GM12878 (cell line): ENCODE data around the gene PLXNA2. TPM values are rescaled to one million over a fixed set of nuclear protein-coding genes. Genes with fewer than 3 reads are reported as not detected.

Experiments
- ATAC-seq: fragments of 200-7000 bp; cut with Tn5 transposase; 3 replicates; pipeline ENCODE4 v1.9.1; 2020; ENCODE audit warnings: mild to moderate bottlenecking, moderate library complexity
- BruUV-seq: library from RNA; stranded (reverse); fragments of 400-500 nt; replicated peaks from 2 replicates; lab custom pipeline; 2021; lab: Mats Ljungman, UMichigan
- CTCF ChIA-PET: fragments of 300-600 bp; sonication (Branson Sonifier 250); formaldehyde crosslinking; extraction: SDS; loops from one replicate; lab custom pipeline; 2021; ENCODE audit warnings: inconsistent platforms; lab: Yijun Ruan, JAX
- POLR2A ChIA-PET: fragments of 350-600 bp; formaldehyde crosslinking; extraction: SDS; loops from one replicate; lab custom pipeline; 2021; ENCODE audit warnings: inconsistent platforms; lab: Charles Lee
- RAD21 ChIA-PET: fragments of 300-600 bp; sonication (Branson Sonifier 250); formaldehyde crosslinking; loops from one replicate; lab custom pipeline; 2023; ENCODE audit warnings: antibody characterized with exemption; ENCODE audit not compliant: unreplicated experiment; lab: Charles Lee
- SMC1A ChIA-PET: fragments of 300-600 bp; sonication (Branson Sonifier 250); formaldehyde crosslinking; loops from one replicate; lab custom pipeline; 2023; ENCODE audit not compliant: unreplicated experiment, uncharacterized antibody; lab: Charles Lee
- DNase-seq: peaks from one replicate; pipeline ENCODE4 v3.0.0-alpha.2; 2011; ENCODE audit warnings: low read depth, low spot score
- FAIRE-seq: peaks from 3 replicates; lab custom pipeline; 2011; peaks lifted over from hg19 to GRCh38; lab: Jason Lieb, UNC
- H2AFZ ChIP-seq: 2 replicates; pipeline ENCODE4 v1.6.0; 2011; ENCODE audit warnings: low read depth, low read length, control low read depth; ENCODE audit not compliant: control insufficient read depth
- H3K27ac ChIP-seq: 2 replicates; pipeline ENCODE4 v1.5.1; 2011; ENCODE audit warnings: control low read depth; ENCODE audit not compliant: control insufficient read depth, insufficient read depth
- H3K27me3 ChIP-seq, 2 experiments: replicated peaks in 1 of 2; 2 replicates each; pipeline versions ENCODE4 v1.6.0 to v1.6.1; 2011; ENCODE audit warnings: low read length in 1 of 2; ENCODE audit not compliant: control insufficient read depth in 2 of 2, insufficient read depth in 2 of 2
- H3K36me3 ChIP-seq, 2 experiments: 2 replicates each; pipeline ENCODE4 v1.5.1; 2011; ENCODE audit warnings: low read length in 1 of 2; ENCODE audit not compliant: control insufficient read depth in 2 of 2, insufficient read depth in 2 of 2
- H3K4me1 ChIP-seq: 2 replicates; pipeline ENCODE4 v1.6.1; 2011; ENCODE audit warnings: mild to moderate bottlenecking, low read length, moderate library complexity, mixed read lengths; ENCODE audit not compliant: control insufficient read depth, insufficient read depth
- H3K4me2 ChIP-seq: 2 replicates; pipeline ENCODE4 v1.6.0; 2011; ENCODE audit warnings: control low read depth; ENCODE audit not compliant: control insufficient read depth, insufficient read depth
- H3K4me3 ChIP-seq: fragments of 200-600 bp; sonication (generic); 2 replicates; pipeline ENCODE4 v1.5.1; 2016
- H3K79me2 ChIP-seq: 2 replicates; pipeline ENCODE4 v1.6.0; 2011; ENCODE audit warnings: low read length; ENCODE audit not compliant: control insufficient read depth, insufficient read depth
- H3K9ac ChIP-seq: 2 replicates; pipeline ENCODE4 v1.8.0; 2011; ENCODE audit warnings: low read length, control low read depth, mixed read lengths; ENCODE audit not compliant: control insufficient read depth, insufficient read depth
- H3K9me3 ChIP-seq: replicated peaks from 3 replicates; pipeline ENCODE4 v1.5.1; 2011; ENCODE audit warnings: mild to moderate bottlenecking, low read length; ENCODE audit not compliant: control insufficient read depth, insufficient read depth
- H4K20me1 ChIP-seq: 2 replicates; pipeline ENCODE4 v1.6.0; 2011; ENCODE audit not compliant: control insufficient read depth, insufficient read depth
- BACH1 ChIP-seq: fragments of 450-650 bp; IDR thresholded peaks from 2 replicates; pipeline ENCODE4 v1.6.1; 2017; ENCODE audit warnings: mild to moderate bottlenecking, borderline replicate concordance
- CBX5 ChIP-seq: sonication (generic); IDR thresholded peaks from 2 replicates; pipeline ENCODE4 v1.6.1; 2016; ENCODE audit warnings: low read depth, moderate library complexity, mild to moderate bottlenecking, inconsistent platforms
- CHD4 ChIP-seq: fragments of 200-600 bp; sonication (generic); IDR thresholded peaks from 2 replicates; pipeline ENCODE4 v1.6.1; 2016; ENCODE audit warnings: mild to moderate bottlenecking
- HDAC2 ChIP-seq: fragments of 200-600 bp; sonication (generic); IDR thresholded peaks from 2 replicates; pipeline ENCODE4 v1.6.1; 2017
- IKZF1 ChIP-seq: fragments of 450-650 bp; conservative IDR thresholded peaks from 2 replicates; pipeline ENCODE4 v1.6.1; 2017; ENCODE audit warnings: antibody characterized with exemption, mild to moderate bottlenecking
- MTA2 ChIP-seq: fragments of 450-650 bp; IDR thresholded peaks from 2 replicates; pipeline ENCODE4 v1.6.1; 2016; ENCODE audit warnings: low read depth, mild to moderate bottlenecking, moderate library complexity
- MXI1 ChIP-seq: fragments of 150-350 bp; IDR thresholded peaks from 2 replicates; pipeline ENCODE4 v1.6.1; 2011; ENCODE audit warnings: low read depth, mild to moderate bottlenecking, inconsistent platforms, low read length, improper control_type of control experiment
- NKRF ChIP-seq: fragments of 450-650 bp; conservative IDR thresholded peaks from 2 replicates; pipeline ENCODE4 v1.6.1; 2017; ENCODE audit warnings: mild to moderate bottlenecking, moderate library complexity
- NRF1 ChIP-seq: conservative IDR thresholded peaks from 2 replicates; pipeline ENCODE4 v1.6.1; 2011; ENCODE audit warnings: mild to moderate bottlenecking, low read depth, low read length, improper control_type of control experiment
- RAD21 ChIP-seq: IDR thresholded peaks from 2 replicates; pipeline ENCODE4 v1.6.1; 2011; ENCODE audit warnings: mild to moderate bottlenecking, low read depth, low read length, moderate library complexity; ENCODE audit not compliant: insufficient read depth
- RBBP5 ChIP-seq: fragments of 200-600 bp; sonication (generic); conservative IDR thresholded peaks from 2 replicates; pipeline ENCODE4 v1.6.1; 2016
- RELB ChIP-seq: fragments of 450-650 bp; IDR thresholded peaks from 2 replicates; pipeline ENCODE4 v1.6.1; 2017; ENCODE audit warnings: low read depth, mild to moderate bottlenecking, moderate library complexity
- SMAD5 ChIP-seq: IDR thresholded peaks from 2 replicates; pipeline ENCODE4 v1.6.1; 2016; ENCODE audit warnings: antibody characterized with exemption, low read depth
- SREBF2 ChIP-seq: IDR thresholded peaks from 2 replicates; pipeline ENCODE4 v1.6.1; 2012; ENCODE audit warnings: mild to moderate bottlenecking, low read length
- ZNF274 ChIP-seq: IDR thresholded peaks from one replicate; pipeline ENCODE4 v1.8.0; 2011; ENCODE audit not compliant: insufficient read length, insufficient read depth
- WGBS: methylation state at CpG from one replicate; pipeline ENCODE4 v1.1.6; 2016; ENCODE audit warnings: low lambda C conversion rate; ENCODE audit not compliant: insufficient replicate concordance, insufficient coverage; ENCODE audit errors: missing lambda C conversion rate; 5-methylcytosine and 5-hydroxymethylcytosine counted together
- in situ Hi-C: fragments of 300-500 bp; cut with MboI; formaldehyde crosslinking; loops from 9 replicates; pipeline ENCODE4 v1.14.3; 2018; ENCODE audit warnings: mixed read lengths
- intact Hi-C: fragments of 100-400 bp; cut with micrococcal nuclease; formaldehyde crosslinking; loops from one replicate; pipeline ENCODE4 v1.14.2; 2022; ENCODE audit not compliant: unreplicated experiment
- polyA plus RNA-seq, 11 experiments: library from polyadenylated mRNA; depleted of rRNA in 4 of 11; unstranded in 6 of 11; stranded (reverse) in 5 of 11; fragments of >200 nt; fragmentation: Nextera tagmentation in 4 of 11; fragmentation: Illumina TruSeq in 1 of 11; extraction: Ambion mirVana in 4 of 11; extraction: Trizol in 1 of 11; gene quantifications; 1 replicate in 1 of 11; 2 replicates in 10 of 11; pipeline versions ENCODE4 v1.2.1 to v1.2.3, GENCODE V29; 2011 to 2016; ENCODE audit warnings: inconsistent platforms in 2 of 11, missing spikeins in 2 of 11, low read depth in 1 of 11
- total RNA-seq, 4 experiments: library from RNA; depleted of rRNA in 3 of 4; stranded (reverse); fragments of >200 nt in 3 of 4; fragmentation: Illumina TruSeq in 1 of 4; extraction: Trizol in 1 of 4; gene quantifications; 2 replicates each; pipeline versions ENCODE4 v1.2.1 to v1.2.3, GENCODE V29; 2013 to 2021
- TF ChIP-seq, protein P1 (sequence below): fragments of 450-650 bp; IDR thresholded peaks from 2 replicates; pipeline ENCODE4 v1.6.1; 2017; ENCODE audit warnings: mild to moderate bottlenecking, low read depth, inconsistent platforms; ENCODE audit not compliant: poor library complexity, severe bottlenecking
- TF ChIP-seq, protein P2 (sequence below): fragments of 450-650 bp; formaldehyde crosslinking; IDR thresholded peaks from 2 replicates; pipeline ENCODE4 v1.5.0; 2022; ENCODE audit warnings: mild to moderate bottlenecking, missing genetic modification characterization

Gene PLXNA2
- total and polyA plus RNA-seq, 10 of the 15 experiments (the other 5 are each of a cell fraction or from before 2014, with no cell fraction given) = under 0.01 to 0.08 (median 0.07) TPM; not detected in 4

DNA sequence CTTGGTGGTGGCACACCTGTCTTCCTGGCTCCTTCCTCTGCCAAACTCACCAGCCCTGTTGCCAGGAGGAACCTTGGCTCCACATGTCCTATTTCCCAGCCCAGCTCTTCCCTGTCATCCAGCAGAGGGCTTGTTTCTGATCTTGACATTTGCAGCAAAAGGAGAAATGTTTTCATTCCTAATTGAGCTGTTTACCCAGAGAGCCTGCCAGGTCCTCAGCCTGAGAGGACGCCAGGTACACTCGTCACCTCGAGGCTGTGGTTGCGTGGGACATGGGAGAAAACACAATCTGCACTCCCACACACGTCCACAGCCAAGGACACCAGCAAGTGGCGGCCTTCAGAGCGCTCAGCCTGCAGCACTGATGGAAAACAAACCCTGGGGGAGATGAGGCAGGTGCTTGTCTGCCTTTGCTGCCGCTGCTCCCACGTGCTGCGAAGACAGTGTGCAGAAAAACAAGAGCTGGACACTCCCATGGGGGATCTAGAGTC is 200.4 kb downstream of the PLXNA2 start:
- 20% methylated on average over 10 of the region's 10 CpGs for WGBS
- no TSS peak for BruUV-seq
- no peak overlapping the region for H3K4me3 ChIP-seq
- no peak overlapping the region for H3K9ac ChIP-seq
- RAD21 ChIA-PET = no interaction called here
- H3K79me2 ChIP-seq = no peaks in the 10 kb centered on the region
- CTCF ChIA-PET = interaction anchor here (0.9 to 2.7 kb wide), 3 partner anchors 12 to 201 kb away, joined by 3 to 12 read pairs (median 3); no protein-coding TSS in a partner anchor
- H3K4me1 ChIP-seq = no peaks in the 10 kb centered on the region
- ATAC-seq = no peak
- intact Hi-C loops (no loop called here), in situ Hi-C loops (no loop called here)
- H4K20me1 ChIP-seq = no peaks in the 10 kb centered on the region
- no peaks in the 10 kb centered on the region for H3K36me3 ChIP-seq
- H3K27me3 ChIP-seq = no peaks in the 10 kb centered on the region; a peak in 2 of 4 replicates
- H3K9me3 ChIP-seq = no peaks in the 10 kb centered on the region
- H2AFZ ChIP-seq = no peak overlapping the region
- no peak for FAIRE-seq
- TF ChIP-seq NKRF = no peak
- TF ChIP-seq, protein P1, sequence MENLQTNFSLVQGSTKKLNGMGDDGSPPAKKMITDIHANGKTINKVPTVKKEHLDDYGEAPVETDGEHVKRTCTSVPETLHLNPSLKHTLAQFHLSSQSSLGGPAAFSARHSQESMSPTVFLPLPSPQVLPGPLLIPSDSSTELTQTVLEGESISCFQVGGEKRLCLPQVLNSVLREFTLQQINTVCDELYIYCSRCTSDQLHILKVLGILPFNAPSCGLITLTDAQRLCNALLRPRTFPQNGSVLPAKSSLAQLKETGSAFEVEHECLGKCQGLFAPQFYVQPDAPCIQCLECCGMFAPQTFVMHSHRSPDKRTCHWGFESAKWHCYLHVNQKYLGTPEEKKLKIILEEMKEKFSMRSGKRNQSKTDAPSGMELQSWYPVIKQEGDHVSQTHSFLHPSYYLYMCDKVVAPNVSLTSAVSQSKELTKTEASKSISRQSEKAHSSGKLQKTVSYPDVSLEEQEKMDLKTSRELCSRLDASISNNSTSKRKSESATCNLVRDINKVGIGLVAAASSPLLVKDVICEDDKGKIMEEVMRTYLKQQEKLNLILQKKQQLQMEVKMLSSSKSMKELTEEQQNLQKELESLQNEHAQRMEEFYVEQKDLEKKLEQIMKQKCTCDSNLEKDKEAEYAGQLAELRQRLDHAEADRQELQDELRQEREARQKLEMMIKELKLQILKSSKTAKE = no peak
- no peak for TF ChIP-seq MTA2
- TF ChIP-seq RBBP5 = no peak
- no peak for TF ChIP-seq HDAC2
- TF ChIP-seq CBX5 = no peak
- no peak for TF ChIP-seq RAD21
- TF ChIP-seq, protein P2, sequence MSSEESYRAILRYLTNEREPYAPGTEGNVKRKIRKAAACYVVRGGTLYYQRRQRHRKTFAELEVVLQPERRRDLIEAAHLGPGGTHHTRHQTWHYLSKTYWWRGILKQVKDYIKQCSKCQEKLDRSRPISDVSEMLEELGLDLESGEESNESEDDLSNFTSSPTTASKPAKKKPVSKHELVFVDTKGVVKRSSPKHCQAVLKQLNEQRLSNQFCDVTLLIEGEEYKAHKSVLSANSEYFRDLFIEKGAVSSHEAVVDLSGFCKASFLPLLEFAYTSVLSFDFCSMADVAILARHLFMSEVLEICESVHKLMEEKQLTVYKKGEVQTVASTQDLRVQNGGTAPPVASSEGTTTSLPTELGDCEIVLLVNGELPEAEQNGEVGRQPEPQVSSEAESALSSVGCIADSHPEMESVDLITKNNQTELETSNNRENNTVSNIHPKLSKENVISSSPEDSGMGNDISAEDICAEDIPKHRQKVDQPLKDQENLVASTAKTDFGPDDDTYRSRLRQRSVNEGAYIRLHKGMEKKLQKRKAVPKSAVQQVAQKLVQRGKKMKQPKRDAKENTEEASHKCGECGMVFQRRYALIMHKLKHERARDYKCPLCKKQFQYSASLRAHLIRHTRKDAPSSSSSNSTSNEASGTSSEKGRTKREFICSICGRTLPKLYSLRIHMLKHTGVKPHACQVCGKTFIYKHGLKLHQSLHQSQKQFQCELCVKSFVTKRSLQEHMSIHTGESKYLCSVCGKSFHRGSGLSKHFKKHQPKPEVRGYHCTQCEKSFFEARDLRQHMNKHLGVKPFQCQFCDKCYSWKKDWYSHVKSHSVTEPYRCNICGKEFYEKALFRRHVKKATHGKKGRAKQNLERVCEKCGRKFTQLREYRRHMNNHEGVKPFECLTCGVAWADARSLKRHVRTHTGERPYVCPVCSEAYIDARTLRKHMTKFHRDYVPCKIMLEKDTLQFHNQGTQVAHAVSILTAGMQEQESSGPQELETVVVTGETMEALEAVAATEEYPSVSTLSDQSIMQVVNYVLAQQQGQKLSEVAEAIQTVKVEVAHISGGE (CRISPR knock-in tag) = no peak
- TF ChIP-seq ZNF274 = no peak
- no peak for TF ChIP-seq CHD4
- no peak for TF ChIP-seq BACH1
- TF ChIP-seq SMAD5 = no peak
- TF ChIP-seq IKZF1 = no peak
- no peak for TF ChIP-seq MXI1
- TF ChIP-seq SREBF2 = no peak
- no peak for TF ChIP-seq RELB
- TF ChIP-seq NRF1 = no peak
- H3K27ac ChIP-seq = no peak overlapping the region
- no peak overlapping the region for H3K4me2 ChIP-seq
- SMC1A ChIA-PET = no interaction called here
- no peak for DNase-seq
- POLR2A ChIA-PET = no interaction called here
